HTERT RPE-1 (cell line): ENCODE measurements around the gene OSBPL3.

Experiments
- in situ Hi-C: fragments of 300-500 bp; cut with MboI; formaldehyde crosslinking; loops from 4 replicates; pipeline ENCODE4 v1.14.3; 2020; ENCODE audit warnings: low sequenced_read_pairs

OSBPL3 gene

GRCh38 chr7:24902931-24903330 lies 77.0 kb downstream of the OSBPL3 start:
- in situ Hi-C loops = no loop called here

GRCh38 chr7:24902276-24902675 lies 77.7 kb downstream of the OSBPL3 start:
- in situ Hi-C loops = no loop called here

GRCh38 chr7:24899905-24900304 lies 80.1 kb downstream of the OSBPL3 start:
- in situ Hi-C loops = no loop called here

DNA sequence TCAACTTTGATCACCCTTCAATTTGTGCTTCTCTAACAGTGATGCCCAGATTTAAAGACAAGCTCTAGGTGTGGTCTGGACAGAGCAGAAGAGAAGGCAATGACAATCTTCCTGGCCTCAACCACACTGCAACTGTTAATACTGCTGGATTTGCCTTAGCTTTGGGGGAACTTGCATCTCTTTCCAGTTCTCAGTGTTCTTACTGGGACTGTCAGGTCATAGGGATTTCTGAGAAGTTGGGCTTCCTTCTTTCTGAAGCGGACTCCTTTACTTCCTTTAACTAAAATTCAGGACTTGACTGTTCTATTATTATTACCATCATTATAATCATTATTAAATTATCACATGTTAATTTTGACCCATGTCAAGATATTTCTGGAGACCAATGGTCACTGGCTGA lies 80.8 kb downstream of the OSBPL3 start:
- in situ Hi-C loops = no loop called here

- in situ Hi-C loops = no loop called here
These were observed 81.3 kb downstream of the OSBPL3 start for GRCh38 chr7:24898691-24899090.

DNA sequence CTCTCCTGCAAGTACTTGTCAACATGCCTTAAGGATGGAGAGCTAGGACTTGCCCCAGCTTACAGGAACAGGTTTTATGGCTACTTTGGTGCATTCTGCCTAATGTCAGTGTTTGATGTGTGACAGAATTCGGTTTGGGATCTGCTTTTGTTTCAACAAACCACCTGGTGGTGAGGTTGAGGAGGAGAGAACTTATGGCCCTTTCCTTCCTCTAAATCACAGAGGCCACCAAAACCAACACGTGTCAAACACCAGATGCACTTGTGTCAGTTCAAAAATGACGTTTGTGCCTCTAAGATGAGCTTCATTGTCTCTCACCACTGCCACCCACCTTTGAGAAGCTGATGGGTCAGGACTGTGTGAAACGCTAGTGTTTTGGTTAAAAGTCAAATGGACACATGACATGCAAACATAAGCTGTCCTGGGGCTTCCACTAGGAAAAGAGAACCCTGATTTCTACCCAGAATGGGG lies 83.9 kb downstream of the OSBPL3 start:
- in situ Hi-C loops = no loop called here

DNA sequence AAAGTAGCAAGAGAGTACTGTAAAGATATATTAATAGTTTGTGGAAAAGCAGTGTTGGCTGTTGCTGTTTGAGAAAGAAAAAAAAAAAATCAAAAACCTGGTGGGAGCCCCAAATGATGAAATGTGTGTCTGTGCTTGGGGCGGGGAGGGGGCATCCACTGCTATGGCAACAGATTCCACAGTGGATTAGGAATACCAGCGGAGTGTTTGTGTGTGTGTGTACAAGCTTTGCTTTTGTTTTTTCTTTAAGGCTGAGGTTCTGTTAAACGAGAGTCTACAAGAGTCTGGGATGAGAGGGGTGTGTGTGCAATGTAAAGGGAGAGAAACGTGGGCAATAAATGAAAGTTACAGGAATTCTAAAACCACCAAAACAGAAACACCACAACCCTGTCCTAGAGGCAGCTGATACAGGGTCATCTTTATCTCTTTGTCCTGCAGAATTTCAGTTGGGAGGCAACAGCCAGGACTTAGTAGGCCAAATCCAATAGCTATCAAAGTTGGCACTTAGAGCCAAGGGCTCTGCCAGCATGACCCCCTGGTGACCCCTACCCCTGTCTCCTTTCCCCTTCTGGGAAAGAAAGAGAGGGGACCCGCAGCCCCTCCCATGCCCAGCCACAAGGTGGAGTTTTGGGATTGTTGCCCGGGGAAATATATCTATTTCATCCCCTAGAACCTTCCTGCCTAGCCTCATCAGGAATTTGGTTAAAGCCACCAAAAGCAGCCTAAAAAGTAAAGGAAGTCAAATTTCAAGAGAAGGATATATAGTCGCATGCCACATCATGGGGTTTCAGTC lies 85.4 kb downstream of the OSBPL3 start:
- in situ Hi-C loops = no loop called here

GRCh38 chr7:24891311-24891735 lies 88.7 kb downstream of the OSBPL3 start:
- in situ Hi-C loops = no loop called here

DNA sequence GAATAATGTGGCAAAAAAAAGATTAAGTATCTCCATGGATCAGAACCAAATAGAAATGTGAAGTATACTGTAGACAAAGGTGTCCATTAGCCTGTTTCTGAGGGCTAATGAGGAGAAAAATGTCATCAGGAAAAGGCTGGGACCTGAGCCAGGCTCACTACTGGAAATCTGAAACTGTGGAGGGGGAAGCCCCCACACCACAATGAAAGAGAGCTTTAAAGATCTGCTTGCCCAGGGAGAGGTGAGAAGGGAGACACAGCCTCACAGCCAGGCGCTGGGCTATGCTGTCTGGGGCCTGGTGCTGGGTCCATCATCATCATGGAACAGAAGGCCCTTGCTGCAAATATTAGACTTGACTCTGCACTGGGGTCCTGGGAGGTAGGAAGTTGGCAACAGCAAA lies 90.4 kb downstream of the OSBPL3 start:
- in situ Hi-C loops = no loop called here

GRCh38 chr7:24888653-24889052 lies 91.3 kb downstream of the OSBPL3 start:
- in situ Hi-C loops = no loop called here

DNA sequence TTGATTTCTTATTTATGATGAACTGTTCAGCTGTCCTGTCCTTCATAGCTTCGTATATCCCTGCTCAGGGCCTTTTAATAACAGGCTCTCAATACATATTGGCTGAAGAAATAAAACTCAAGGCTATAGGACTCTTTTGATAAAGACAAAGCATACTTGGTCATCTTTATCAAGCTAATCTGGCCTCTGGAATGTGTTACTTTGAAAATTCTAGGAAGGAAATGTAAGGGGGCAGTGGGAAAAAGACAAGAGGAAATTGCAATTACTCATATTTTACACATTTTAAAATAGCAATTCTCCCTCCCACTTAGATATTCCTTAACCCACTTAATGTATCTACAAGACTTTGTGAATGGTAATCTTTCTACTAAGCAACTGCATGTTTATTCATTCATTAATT lies 94.3 kb downstream of the OSBPL3 start:
- in situ Hi-C loops = no loop called here

GRCh38 chr7:24885305-24885704 lies 94.7 kb downstream of the OSBPL3 start:
- in situ Hi-C loops = no loop called here

DNA sequence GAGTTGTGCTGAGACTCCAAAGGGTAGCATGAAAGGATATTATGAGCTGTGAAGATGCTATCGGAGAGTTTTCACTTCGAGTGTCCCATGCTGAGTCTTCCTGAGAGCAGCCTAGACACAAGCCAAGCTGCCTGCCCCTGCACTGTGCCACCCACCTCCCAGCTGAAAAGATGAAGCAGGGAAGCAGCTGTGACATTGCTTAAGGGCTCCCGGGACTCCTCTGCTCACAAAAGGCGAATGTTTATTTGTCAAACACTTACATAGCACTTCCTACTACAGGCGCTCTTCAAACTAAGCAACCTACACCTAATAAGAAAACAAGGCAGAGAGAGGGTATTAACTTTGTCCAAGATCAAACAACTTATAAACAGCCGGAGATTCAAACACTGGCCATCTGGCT lies 95.6 kb downstream of the OSBPL3 start:
- in situ Hi-C loops = no loop called here

GRCh38 chr7:24883622-24884013 lies 96.4 kb downstream of the OSBPL3 start:
- in situ Hi-C loops = no loop called here

GRCh38 chr7:24882989-24883621 lies 96.9 kb downstream of the OSBPL3 start:
- in situ Hi-C loops = no loop called here

- in situ Hi-C loops = no loop called here
These were observed 98.4 kb downstream of the OSBPL3 start for GRCh38 chr7:24881623-24882022.

- in situ Hi-C loops = no loop called here
These were observed 99.1 kb downstream of the OSBPL3 start for GRCh38 chr7:24880886-24881285.

GRCh38 chr7:24879291-24879690 lies 100.7 kb downstream of the OSBPL3 start:
- in situ Hi-C loops = no loop called here

- in situ Hi-C loops = no loop called here
These were observed 102.1 kb downstream of the OSBPL3 start for GRCh38 chr7:24877790-24878311.

DNA sequence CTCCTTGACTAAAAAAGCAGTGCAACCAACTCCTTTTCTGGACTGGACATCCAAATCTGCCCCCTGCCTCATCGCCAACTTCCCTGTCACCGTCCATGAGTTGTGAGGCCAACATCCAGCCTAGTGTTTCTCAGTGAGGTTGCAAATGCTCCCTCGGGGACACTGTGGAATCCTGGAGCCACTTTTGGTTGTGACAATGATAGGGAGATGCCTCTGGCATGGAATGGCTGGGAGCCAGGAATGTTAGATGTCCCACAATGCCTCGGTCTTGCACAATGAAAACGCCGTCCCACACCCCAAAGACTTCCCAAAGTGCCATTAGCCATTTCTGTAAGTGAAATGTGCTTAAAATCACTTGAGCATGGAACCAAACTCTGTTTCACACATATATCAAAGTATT lies 105.2 kb downstream of the OSBPL3 start:
- in situ Hi-C loops = no loop called here

DNA sequence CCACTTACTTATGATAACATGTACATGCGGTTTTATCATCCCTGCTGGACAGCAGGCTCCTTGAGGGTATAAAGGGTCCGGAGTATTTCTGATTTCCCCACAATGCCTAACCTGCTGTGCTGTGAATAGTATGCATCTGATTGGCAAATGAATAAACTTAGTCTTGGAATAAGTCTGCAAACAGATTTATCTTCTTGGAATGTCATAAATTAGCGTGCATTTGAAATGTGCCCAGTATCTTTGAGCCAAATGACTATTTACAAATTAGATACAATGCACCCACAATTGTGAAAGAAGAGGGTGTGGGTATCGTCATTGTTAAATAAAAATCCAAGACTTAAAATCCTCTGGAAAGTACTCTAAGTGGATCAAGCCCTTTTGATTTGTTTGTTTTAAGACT lies 106.0 kb downstream of the OSBPL3 start:
- in situ Hi-C loops = no loop called here

GRCh38 chr7:24871770-24872169 lies 108.2 kb downstream of the OSBPL3 start:
- in situ Hi-C loops = no loop called here
